Measurements from ENCODE around the gene PABPN1L. TPM values are rescaled to one million over a fixed set of nuclear protein-coding genes. Genes with fewer than 3 reads are reported as not detected.

The PABPN1L gene
- total RNA-seq, 2 donors from 2014 or later = not detected

DNA sequence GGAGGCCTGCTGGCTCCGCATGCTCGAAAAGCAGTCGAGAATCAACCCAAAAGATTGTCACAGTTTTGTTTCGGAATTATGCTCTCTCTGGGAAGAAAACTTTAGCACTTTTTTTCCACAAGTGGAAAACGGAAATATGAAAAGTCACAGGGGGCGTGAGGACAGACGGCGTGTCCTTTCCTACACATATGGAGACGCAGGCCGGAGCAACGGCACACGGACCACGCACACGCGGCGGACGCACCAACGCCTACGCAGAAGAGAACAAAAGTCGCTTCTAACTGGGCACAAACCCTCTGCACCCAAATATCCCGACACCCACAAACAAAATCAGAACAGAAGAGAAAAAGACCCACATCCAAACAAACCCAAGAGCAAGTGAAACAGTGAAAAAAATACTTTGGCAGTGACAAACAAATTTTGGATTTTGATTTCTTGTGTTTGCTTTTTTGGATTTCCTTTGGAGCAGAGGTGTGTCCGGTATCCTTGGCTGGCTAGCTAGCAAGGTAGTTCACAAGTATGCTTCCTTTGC is 9.3 kb upstream of the PABPN1L start:
- no peak for ATAC-seq
- intact Hi-C loops (cut with DNase I) = no loop called here
- no peak for DNase-seq

- intact Hi-C loops (cut with DNase I) = no loop called here
- DNase-seq (no peak), ATAC-seq (no peak)
Observed at GRCh38 chr16:88874938-88875599, 8.6 kb upstream of the PABPN1L start.

- DNase-seq = no peak
Observed at GRCh38 chr16:88872650-88873331, 6.3 kb upstream of the PABPN1L start.

DNA sequence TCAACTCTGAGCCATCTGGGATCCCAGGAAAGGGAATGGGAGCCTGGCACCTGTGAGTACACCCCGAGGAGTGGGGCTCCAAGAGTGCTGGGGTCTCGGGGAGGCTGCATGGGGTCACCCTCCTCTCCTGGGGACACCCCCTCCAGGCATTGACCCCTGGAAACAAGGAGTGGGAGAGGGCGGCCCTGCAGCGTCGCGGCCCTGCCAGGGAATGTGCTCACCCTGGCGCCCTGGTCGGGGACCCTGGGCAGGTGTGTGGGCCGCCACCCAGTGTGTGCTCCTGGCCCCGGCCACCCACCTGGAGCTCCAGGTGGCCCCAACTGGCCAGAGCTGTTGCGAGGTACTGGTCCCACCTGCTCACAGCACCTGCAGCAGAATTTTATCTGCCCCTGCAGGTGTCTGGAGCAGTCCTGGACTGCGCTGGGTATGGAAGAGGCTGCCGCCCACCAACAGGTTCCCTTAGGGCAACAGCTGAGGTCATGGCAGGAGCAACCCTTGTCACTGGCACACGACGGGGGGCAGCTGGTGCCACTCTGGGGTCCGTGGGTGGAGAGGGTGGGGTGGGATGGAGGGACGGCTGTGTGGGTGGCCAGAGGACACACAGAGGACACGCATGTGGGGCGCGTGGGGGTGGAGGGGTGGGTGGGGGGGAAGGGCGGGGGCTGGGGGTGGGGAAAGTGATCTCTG is 5.4 kb upstream of the PABPN1L start:
- no peak for ATAC-seq
- DNase-seq = no peak
- intact Hi-C loops (cut with DNase I) = loop anchor here in 1 of 2 donors (2.0 kb wide), 1 partner anchor 31 kb away; no protein-coding TSS in a partner anchor

More at GRCh38 chr16:88872650-88873331, 6.3 kb upstream of the PABPN1L start:
- no peak for ATAC-seq
- intact Hi-C loops (cut with DNase I) = no loop called here

DNA sequence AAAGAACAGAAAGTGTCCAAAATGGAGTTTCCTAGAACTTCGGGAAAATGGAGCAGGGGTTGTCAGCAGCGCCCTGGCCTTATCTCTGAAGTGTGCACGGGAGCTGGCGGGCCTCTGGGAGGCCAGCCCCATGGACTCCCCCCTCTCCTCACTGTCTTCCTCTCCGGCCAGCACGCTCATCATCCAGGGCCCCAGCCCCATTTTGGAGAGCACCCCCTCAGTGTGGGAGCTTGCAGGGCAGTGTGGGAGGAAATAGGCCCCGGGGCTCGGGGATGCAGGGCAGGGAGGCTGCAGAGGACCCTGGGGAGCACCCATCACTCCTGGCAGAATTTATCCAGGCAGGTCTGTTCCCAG is 4.9 kb upstream of the PABPN1L start:
- intact Hi-C loops (cut with DNase I) = loop anchor here in 1 of 2 donors (2.0 kb wide), 1 partner anchor 31 kb away; no protein-coding TSS in a partner anchor
- ATAC-seq (peak in 1 of 2 donors; percentile 5), DNase-seq (no peak)

GRCh38 chr16:88870608-88871348 is 4.3 kb upstream of the PABPN1L start:
- intact Hi-C loops (cut with DNase I) = loop anchor here in 1 of 2 donors (2.0 kb wide), 1 partner anchor 32 kb away; no protein-coding TSS in a partner anchor

DNA sequence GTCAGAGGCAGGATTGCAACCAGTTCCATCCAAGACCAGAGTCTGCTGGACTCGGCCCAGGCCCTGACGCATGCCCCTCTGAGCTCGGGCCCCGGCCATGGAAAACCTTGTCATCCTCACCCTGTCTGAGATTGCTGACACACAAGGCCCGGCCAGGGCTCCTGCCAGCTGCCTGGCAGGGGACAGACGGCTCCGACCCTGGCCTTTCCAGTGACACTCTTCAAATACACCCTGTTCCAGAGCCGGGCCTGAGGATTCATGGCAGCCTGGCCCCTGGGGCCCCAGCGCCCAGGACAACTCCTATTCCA is 3.2 kb upstream of the PABPN1L start:
- intact Hi-C loops (cut with DNase I) = no loop called here
- DNase-seq (no peak), ATAC-seq (peak; percentile 20 to 32)

More at GRCh38 chr16:88870608-88871348, 4.3 kb upstream of the PABPN1L start:
- DNase-seq (no peak), ATAC-seq (peak; percentile 18 to 41)

- no peak for DNase-seq
- ATAC-seq = no peak
- intact Hi-C loops (cut with DNase I) = no loop called here
Observed at GRCh38 chr16:88868974-88869672, 2.7 kb upstream of the PABPN1L start.

DNA sequence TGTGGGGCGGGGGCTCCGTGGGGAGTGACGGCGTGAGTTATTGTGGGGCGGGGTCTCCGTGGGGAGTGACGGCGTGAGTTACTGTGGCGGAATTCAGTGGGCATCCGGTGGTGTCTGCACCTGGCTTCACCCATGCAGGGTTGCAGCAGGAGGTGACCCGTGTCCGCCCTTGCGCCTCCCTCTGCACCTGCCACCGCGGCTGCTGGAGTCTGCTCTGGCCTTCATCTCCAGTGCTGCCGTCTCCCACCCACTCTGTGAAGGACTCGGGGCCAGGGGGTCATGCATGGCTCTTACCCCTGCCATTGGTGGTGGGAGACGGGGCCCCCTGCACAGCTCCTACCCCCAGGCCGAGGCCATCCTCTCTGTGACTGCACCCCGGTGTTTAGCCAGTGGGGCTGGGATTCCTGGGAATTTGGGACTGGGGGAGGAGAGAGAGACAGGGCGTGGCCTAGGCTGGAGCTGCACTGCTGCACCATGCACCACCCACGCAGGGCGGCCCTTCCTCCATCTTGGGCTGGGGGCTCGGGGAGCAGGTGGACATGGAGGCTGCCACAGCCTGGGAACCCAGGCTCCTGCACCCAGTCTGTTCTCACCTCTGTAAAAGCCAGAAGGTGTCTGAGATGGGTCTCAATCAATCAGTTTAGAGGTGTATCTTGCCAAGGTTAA is 1.3 kb upstream of the PABPN1L start:
- intact Hi-C loops (cut with DNase I) = no loop called here
- ATAC-seq (no peak), DNase-seq (no peak)

GRCh38 chr16:88865742-88866141 is 718 bp downstream of the PABPN1L start:
- DNase-seq = no peak
- no peak for ATAC-seq
- intact Hi-C loops (cut with DNase I) = no loop called here

GRCh38 chr16:88865310-88865709 is 1.1 kb downstream of the PABPN1L start:
- ATAC-seq = no peak
- no peak for DNase-seq
- intact Hi-C loops (cut with DNase I) = no loop called here

- ATAC-seq (no peak), DNase-seq (no peak)
- intact Hi-C loops (cut with DNase I) = no loop called here
Observed at GRCh38 chr16:88864521-88864920, 1.9 kb downstream of the PABPN1L start.

- intact Hi-C loops (cut with DNase I) = no loop called here
- DNase-seq = no peak
- ATAC-seq = no peak
Observed at GRCh38 chr16:88864099-88864498, 2.4 kb downstream of the PABPN1L start.

DNA sequence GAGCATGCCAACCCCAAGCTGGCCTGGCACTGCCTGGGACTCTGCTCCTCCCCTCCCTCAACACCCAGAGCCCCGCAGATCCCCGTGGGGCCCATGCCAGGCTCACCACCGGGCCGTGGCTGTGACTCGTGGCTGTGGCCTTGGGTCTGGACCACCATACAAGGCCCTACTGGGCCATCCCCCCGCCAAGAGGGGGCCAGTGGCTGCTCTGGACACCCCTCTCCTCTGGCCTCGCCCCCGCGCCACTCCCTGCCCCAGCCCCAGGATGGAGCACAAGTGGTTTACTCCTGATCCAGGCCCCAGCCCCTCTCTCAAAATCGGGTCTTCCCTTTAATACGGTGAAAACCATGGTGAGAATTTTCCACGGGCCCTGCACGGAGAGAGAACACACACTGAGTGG is 3.0 kb downstream of the PABPN1L start:
- intact Hi-C loops (cut with DNase I) = no loop called here
- DNase-seq (no peak), ATAC-seq (no peak)

- DNase-seq (no peak), ATAC-seq (no peak)
- intact Hi-C loops (cut with DNase I) = no loop called here
Observed at GRCh38 chr16:88862968-88863367, 3.5 kb downstream of the PABPN1L start.

- DNase-seq (no peak), ATAC-seq (no peak)
- intact Hi-C loops (cut with DNase I) = no loop called here
Observed at GRCh38 chr16:88861359-88861758, 5.1 kb downstream of the PABPN1L start.

GRCh38 chr16:88859381-88860091 is 6.9 kb downstream of the PABPN1L start:
- intact Hi-C loops (cut with DNase I) = no loop called here
- ATAC-seq = no peak
- DNase-seq = no peak

Data from left cardiac atrium (tissue), 4 donors.